ENCODE results near the gene PKMYT1.

PKMYT1 gene

DNA sequence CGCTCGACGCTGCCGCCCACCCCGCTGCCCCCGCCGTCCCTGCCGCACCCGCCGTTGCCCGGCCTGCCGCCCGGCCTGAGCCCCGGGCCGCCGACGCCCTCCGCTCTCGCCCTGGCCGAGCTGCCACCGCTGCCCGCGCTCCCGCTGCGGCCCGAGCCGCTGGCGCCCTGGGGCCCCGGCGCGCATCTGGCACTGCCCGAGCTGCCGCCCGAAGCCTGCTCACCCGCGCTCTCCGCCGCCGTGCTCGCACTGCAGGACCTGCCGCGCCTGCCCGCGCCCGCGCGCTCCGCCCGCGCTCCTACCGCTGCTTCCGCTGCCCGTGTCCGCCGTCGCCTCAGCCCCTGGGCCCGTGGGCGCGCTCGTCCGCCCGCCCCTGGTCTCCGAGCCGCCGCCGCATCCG lies 24.1 kb upstream of the PKMYT1 start:
- peak; percentile 40 for DNase-seq
- in situ Hi-C loops (cut with HindIII; ENCODE audit: low pct_ligation_motif_present, low pct_unique_long_range_greater_than_20kb, low sequenced_read_pairs), result no loop called here

DNA sequence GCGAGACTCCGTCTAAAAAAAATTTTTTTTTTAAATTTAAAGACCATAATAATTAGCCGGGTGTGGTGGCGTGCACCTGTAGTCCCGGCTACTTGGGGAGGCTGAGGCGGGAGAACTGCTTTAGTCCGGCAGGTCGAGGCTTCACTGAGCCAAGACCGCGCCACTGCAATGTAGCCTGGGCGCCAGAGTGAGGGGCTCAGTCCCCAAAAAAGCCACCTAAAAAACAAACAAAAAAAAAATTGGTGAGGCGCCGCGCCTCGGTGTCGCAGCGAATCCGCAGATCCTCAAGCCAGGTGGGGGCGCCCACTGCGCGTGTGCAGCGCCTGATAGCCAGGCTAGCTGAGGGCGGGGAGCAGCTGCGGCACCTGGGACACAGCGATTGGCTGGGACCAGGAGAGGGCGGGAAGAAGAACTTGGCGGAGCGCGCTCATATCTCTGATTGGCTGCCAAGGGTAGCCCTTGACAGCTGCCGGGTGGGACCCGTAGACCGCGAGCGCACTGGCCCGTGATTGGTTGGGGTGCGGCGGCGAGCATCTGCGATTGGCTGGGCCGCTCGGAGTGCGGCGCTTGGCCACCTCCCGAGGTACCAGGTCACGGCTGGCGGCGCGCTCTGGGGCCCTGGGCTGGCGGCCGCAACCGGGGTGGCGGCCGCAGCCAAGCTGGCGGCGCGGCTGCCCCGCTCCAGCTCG lies 23.5 kb upstream of the PKMYT1 start:
- DNase-seq, result peak; percentile 100

DNA sequence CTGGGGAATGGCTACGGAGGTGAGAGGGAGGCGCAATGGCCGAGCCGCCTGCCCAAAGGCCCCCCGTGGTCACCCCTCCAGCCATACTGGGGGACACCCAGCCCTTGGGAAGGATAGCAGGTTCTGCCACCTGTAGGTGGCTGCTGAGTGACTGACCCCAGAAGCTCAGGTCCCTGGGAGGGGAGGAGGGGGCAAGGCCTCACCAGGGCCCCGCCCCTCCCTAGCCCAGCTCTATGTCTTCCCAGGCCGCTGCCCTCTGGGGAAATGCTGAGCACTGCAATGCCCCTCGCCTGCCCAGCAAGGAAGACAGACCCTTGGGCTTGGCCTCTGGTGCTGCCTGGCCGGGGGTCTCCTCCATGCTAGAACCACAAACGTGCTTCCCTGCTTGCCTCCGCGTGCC lies 21.1 kb upstream of the PKMYT1 start:
- DNase-seq, result no peak
- in situ Hi-C loops (cut with HindIII; ENCODE audit: low pct_ligation_motif_present, low pct_unique_long_range_greater_than_20kb, low sequenced_read_pairs), result no loop called here

More for the DNA sequence above, 23.5 kb upstream of the PKMYT1 start:
- in situ Hi-C loops (cut with HindIII; ENCODE audit: low pct_ligation_motif_present, low pct_unique_long_range_greater_than_20kb, low sequenced_read_pairs), result no loop called here

DNA sequence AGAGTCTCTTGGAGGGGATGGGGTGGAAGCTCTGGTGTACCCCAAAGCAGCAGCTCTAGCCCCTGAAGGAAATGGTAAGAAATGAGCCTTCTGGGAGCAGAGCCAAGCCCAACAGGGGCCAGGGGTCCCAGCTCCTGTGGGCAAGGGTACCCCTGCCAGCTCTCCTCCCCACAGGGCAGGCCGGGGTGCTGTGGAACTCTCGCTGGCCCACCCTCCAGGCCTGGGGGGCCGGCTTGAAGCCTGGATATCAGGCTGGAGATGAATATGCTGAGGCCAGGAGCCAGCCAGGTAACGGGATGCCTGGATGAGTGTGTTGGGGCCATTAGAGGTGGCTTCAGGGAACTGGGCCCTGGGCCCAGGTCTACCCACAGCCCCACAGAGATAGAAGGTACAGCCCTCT lies 20.3 kb upstream of the PKMYT1 start:
- in situ Hi-C loops (cut with HindIII; ENCODE audit: low pct_ligation_motif_present, low pct_unique_long_range_greater_than_20kb, low sequenced_read_pairs), result no loop called here
- DNase-seq, result no peak

DNA sequence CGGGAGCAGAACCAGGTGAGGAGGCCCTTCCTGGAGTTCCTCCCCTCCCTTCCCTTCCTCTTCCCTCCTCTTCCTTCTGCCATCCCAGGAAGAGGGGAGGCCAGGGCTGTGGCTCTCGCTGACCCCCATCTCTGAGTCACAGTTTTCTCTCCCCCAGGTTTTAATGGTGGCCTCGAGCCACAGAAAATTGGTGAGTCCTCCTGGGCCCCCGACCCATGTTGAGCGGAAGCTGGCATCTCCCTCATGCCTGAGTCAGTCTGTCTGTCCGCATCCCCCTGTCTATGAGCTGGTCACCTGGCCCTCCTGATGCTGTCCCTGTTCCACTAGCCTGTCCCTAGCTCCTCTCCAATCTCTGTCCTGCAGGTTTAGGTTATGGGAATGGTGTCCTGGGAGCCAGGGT lies 19.7 kb upstream of the PKMYT1 start:
- in situ Hi-C loops (cut with HindIII; ENCODE audit: low pct_ligation_motif_present, low pct_unique_long_range_greater_than_20kb, low sequenced_read_pairs), result no loop called here
- DNase-seq, result no peak

DNA sequence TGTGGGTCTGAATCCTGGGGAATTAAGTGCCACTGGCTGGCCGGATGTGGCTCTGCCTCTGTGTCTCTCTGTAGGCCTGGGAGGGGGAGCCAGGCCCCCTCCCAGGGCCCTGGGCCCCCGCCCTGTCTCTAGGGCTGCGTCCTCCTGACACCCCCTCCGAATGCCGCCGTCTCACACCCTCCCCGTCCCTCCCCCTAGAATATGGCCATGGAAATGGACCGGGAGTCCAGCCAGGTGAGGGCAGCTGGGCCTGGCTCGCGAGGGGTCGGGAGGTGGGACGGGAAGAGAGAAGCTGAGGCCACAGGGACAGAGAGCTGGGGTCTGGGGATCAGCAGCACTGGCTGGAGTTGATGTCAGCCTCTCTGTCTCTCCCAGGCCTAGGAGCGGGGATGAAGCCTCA lies 16.1 kb upstream of the PKMYT1 start:
- no peak for DNase-seq
- in situ Hi-C loops (cut with HindIII; ENCODE audit: low pct_ligation_motif_present, low pct_unique_long_range_greater_than_20kb, low sequenced_read_pairs), result no loop called here

DNA sequence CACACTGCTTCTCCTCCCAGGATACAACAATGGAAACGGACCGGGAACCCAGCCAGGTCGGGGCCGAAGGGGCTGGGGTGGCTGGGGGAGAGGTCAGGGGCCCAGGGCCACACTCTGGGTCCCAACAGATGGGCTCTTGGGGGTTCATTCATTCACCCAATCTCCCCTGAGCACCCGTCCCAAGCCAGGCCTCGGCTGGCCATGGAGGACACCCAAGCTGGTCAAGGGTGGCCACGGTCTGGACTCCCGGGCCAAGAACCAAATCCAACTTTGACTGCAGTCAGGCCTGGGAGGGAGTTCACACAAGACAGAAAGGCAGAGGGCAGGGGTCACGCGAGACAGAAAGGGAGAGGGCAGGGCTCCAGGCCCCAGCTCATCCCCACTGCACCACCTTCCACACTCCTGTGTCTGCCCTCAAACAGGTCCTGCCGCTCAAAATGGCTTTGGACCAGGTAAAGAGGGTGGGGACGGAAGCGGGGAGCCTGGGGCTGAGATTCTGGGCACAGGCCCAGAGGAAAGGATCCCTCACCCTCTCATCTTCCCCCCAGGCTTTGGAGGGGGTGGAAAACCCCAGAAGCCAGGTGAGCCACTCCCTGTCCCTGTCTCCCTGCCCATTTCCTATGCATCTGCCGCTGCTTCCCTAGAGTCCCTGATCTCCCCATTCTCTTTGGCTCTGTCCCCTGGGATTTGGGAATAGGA lies 12.3 kb upstream of the PKMYT1 start:
- no peak for DNase-seq
- in situ Hi-C loops (cut with HindIII; ENCODE audit: low pct_ligation_motif_present, low pct_unique_long_range_greater_than_20kb, low sequenced_read_pairs), result no loop called here

DNA sequence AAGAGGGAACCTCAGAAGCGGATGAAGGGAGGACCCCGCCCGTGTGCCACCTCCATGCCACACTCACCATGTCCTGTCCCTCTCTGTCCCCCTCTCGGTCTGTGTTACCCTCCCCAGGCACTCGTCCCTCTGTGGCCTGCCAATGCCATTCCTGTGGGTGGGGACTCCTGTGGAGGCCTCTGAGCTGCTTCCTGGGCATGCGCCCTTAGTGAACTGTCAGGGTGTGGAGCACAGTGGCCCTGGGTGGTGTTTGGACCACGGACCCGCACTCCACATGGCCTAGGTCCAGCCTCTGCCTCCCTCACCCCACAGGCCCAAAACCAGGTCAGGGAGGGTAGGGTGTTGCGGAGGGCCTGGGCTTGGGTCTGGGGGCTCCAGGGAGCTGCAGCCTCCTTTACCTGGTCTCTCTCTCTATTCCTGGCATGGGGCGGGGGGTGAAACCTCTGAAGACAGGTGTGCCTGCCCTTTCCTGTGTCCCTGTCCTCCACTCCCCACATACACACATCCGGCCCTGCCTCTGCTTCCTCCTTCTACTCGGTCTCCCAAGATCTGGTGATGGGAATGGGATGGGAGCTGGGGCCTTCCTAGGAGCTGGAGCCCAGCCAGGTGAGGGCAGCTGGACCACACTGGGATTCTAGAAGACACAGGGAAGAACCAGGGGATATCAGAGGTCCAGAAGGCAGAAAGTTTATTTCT lies 11.5 kb upstream of the PKMYT1 start:
- in situ Hi-C loops (cut with HindIII; ENCODE audit: low pct_ligation_motif_present, low pct_unique_long_range_greater_than_20kb, low sequenced_read_pairs), result no loop called here
- no peak for DNase-seq

DNA sequence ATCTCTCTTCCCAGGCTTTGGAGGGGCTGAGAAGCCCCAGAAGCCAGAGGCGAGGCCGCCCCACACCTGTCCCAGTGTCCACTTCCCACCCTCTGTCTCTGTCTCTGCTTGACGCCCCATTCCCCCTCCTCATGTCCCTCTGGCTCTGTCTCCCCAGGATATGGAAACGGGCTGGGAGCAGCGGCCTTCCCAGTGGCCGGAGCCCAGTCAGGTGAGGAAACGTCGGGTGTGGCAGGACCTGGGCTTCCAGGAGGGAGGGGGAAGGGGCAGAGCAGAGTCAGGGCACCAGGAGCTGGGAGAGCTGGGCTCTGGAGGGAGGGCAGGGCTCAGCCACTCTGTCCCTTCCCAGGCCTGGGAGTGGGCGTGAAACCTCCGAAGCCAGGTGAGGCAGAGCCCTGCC lies 10.6 kb upstream of the PKMYT1 start:
- in situ Hi-C loops (cut with HindIII; ENCODE audit: low pct_ligation_motif_present, low pct_unique_long_range_greater_than_20kb, low sequenced_read_pairs), result no loop called here

DNA sequence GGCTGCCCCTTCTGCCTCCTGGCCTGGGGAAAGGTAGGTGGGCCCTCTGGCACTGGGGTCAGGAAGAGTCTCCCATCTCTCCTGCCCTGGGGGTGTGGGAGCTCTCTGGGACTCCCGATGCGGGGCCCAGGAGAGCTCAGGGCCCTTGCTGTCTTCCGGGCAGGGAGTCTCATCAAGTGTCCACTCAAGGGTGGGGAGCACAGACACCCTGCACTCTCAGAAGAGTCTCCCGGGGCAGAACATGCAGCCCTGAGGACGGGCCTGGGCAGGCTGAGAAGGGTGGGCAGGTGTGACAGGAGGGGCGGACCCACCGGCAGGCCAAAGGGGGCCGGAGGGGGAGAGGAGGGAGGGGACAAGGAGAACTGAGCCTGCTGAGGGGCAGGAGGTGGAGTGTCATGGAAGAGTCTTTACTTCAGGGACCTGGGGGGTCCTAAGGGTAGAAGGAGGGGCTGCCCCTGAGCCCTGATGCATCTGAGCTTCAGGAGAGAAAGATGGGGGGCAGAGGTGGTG lies 8.4 kb upstream of the PKMYT1 start:
- in situ Hi-C loops (cut with HindIII; ENCODE audit: low pct_ligation_motif_present, low pct_unique_long_range_greater_than_20kb, low sequenced_read_pairs), result no loop called here
- no peak for DNase-seq

More for the DNA sequence above, 10.6 kb upstream of the PKMYT1 start:
- no peak for DNase-seq

DNA sequence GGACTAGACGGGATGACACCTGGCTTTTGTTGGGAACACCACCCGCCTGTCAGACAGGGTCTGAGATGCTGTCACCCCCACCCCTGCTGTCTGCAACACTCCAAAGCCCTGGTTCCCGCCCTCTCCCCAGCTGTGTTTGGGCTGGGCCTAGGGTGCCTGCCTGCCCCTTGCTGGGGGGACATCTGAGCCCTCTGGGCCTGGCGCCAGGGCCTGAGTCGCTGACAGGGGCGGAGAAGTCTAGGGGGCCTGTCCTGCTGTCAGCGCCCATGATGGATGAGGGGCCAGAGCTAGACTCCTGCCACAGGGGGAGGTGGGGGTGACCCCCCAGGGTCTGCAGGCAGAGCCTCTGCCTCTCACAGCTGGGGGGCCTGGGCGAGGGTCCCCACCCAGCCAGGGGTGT lies 7.6 kb upstream of the PKMYT1 start:
- in situ Hi-C loops (cut with HindIII; ENCODE audit: low pct_ligation_motif_present, low pct_unique_long_range_greater_than_20kb, low sequenced_read_pairs), result no loop called here

DNA sequence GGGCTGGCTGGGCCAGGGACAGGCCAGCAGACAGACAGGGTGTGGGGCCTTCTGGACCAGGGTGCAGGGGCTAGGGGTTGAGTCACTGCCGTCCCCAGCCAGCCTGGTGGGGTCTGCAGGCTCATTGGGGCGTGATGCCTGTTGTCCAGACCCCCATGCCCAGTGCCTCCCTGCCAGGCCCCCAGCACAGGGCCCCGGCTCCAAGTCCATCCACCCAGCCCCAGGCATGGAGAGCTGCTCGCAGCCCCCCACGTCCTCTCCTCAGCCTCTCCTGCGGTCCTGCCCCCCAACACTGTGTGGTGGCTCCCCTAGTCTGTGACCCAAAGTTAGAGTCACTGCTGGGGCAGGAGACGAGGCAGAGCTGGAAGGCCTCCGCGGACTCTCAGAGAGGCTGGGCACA lies 7.0 kb upstream of the PKMYT1 start:
- no peak for DNase-seq
- in situ Hi-C loops (cut with HindIII; ENCODE audit: low pct_ligation_motif_present, low pct_unique_long_range_greater_than_20kb, low sequenced_read_pairs), result no loop called here

More for the DNA sequence above, 7.6 kb upstream of the PKMYT1 start:
- no peak for DNase-seq

DNA sequence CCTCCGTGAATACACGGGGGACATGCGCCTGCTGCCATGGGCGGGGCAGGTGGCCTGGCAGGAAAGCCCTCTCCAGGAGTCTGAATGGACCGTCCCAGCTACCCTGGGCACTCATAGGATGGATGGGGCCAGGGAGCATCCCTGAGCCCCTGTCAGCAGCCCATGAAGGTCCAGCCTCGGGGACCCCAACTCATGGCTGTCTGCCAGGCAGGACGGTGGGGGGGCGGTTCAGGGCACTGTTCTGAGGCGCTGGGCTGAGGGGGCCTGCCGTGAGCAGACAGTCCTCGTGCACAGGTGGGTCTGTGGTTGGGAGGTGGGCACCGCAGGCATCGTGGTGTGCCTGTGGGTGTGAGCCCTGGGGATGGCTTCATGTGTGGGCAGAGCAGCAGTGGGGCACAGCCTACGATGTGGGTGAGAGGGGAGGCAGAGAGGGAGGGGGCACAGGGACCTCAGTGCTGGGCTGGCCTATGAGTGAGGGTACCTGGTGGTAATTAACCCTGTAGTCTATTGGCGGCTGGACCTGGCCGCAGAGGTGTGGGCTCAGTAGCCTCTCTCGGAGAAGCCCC lies 6.5 kb upstream of the PKMYT1 start:
- in situ Hi-C loops (cut with HindIII; ENCODE audit: low pct_ligation_motif_present, low pct_unique_long_range_greater_than_20kb, low sequenced_read_pairs), result no loop called here
- DNase-seq, result no peak

DNA sequence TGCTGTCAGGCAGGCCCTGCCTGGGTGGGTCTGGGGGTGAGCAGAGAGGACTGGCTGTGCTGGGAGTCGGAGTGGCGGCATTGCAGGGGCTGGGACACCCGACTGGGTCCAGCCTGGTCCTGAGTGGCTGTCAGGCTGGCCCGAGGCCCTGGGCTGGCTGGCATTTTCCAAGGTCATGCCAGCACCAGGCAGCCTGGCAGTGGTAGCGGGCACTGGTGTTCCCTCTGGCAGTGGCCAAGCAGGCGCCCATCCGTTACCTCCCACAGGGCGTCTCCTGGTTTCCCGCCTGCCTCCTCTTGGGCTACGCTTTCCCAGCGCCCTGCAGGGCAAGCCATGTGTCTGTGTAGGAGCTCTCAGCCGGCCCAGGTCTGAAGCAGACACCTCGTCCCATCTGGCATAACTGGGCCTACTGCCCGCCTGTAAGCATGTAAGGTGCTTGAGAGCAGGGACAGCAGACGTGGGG lies 5.7 kb upstream of the PKMYT1 start:
- in situ Hi-C loops (cut with HindIII; ENCODE audit: low pct_ligation_motif_present, low pct_unique_long_range_greater_than_20kb, low sequenced_read_pairs), result no loop called here
- no peak for DNase-seq

DNA sequence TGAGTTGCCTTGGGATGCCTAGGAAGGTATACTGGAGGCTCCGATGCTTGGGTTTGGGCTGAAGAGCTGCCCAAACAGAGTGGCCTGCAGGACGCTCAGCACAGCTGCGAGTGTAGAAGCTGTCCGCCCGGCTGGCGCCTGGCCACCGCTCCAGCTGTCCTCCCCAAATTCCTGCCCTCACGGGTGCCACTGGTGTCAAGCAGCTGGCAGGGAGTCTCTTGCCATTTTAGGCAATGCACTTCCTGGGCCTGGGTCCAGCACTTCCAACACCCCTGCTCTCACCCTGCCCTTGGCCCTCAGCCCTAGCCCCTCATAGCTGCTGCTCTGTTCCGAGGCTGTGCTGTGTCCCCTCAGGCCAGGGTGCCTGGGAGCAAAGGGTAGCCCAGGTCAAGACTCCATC lies 5.2 kb upstream of the PKMYT1 start:
- DNase-seq, result no peak
- in situ Hi-C loops (cut with HindIII; ENCODE audit: low pct_ligation_motif_present, low pct_unique_long_range_greater_than_20kb, low sequenced_read_pairs), result no loop called here

DNA sequence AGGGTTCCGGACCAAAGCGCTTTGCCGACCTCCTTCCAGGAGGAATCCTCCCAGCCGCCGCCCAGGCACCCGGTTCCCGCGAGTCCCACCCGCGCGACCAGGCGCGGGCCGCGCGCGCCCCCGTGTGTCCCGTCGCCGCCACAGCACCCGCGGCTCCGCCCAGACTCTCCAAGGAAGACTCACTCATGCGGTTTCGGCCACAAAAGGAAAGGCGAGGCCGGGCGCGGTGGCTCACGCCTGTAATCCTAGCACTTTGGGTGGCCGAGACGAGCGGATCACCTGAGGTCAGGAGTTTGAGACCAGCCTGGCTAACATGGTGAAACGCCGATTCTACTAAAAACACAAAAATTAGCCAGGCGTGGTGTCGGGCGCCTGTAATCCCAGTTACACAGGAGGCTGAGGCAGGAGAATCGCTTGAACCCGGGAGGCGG lies 3.5 kb upstream of the PKMYT1 start:
- in situ Hi-C loops (cut with HindIII; ENCODE audit: low pct_ligation_motif_present, low pct_unique_long_range_greater_than_20kb, low sequenced_read_pairs), result no loop called here
- peak; percentile 90 for DNase-seq

DNA sequence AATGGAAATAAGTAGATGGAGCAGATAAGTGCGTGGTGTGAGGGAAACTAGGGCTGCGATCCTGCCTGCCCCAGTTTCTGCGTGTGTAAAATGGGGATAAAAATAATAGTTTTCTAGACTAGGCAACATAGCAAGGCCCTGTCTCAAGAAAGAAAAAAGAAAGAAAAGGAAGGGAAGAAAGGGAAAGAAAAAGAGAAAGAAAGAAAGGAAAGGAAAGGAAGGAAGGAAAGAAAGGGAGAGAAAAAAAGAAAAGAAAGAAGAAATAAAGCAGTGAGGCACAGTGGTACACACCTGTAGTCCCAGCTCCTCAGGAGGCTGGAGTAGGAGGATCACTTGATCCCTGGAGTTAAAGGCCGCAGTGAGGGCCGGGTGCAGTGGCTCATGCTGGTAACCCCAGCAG lies 2.2 kb upstream of the PKMYT1 start:
- in situ Hi-C loops (cut with HindIII; ENCODE audit: low pct_ligation_motif_present, low pct_unique_long_range_greater_than_20kb, low sequenced_read_pairs), result no loop called here
- no peak for DNase-seq

DNA sequence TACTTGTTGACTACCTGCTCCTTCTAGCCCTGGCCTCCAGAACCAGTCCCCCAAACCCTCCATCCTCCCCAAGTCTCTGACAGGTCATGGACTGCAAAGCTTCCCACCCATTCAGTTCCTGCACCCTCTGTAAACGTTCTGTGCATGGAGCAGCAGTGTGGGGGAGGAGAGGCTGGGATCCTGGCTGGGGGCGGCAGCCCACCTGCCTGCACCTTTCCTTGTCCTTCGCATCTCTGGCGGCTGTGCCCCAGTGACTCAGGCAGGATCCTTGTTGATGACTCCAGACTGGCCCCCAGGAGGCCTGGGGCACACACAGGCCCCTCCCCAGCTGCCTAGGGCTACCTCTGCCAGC lies 1.6 kb upstream of the PKMYT1 start:
- in situ Hi-C loops (cut with HindIII; ENCODE audit: low pct_ligation_motif_present, low pct_unique_long_range_greater_than_20kb, low sequenced_read_pairs), result no loop called here
- DNase-seq, result no peak

DNA sequence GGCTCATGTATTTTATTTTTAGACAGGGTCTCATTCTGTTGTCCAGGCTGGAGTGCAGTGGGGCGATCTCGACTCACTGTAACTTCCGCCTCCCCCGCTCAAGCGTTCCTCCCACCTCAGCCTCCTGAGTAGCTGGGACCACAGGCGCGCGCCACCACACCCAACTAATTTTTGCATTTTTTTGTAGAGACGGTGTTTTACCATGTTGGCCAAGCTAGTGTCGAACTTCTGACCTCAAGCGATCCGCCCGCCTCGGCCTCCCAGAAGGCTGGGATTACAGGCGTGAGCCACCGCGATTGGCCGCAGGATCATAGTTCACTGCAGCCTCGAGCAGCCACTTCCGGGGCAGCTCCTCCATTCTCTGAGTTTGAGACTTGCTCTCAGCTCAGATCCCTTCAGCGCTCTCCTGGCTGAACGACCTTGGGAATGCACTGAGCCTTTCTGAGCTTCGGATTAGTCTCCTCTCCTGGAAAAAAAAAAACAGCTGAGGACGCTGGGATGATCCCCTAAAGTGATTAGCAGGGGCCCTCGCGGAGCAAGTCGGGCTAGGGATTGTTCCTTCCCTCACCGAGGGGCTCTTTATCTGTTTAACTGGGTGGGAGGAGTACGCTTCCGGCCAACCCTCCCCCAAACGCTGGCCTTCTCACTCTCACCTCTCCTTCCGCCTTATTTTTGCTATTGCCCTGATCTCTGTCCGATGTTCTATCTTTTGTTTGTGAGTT lies 1.1 kb upstream of the PKMYT1 start:
- in situ Hi-C loops (cut with HindIII; ENCODE audit: low pct_ligation_motif_present, low pct_unique_long_range_greater_than_20kb, low sequenced_read_pairs), result no loop called here
- no peak for DNase-seq
